Measurements from ENCODE around the gene SH2D5. TPM values are rescaled to one million over a fixed set of nuclear protein-coding genes. Genes with fewer than 3 reads are reported as not detected.

Gene SH2D5
- polyA plus RNA-seq, 1 donor from 2014 or later: 14.1 TPM

- Histone ChIP-seq H3K4me2 (ENCODE audit: low read length) (no peak overlapping the region), H3K4me3 (ENCODE audit: low read length) (no peak overlapping the region), H2AFZ (ENCODE audit: low read depth, low read length) (no peak overlapping the region), H4K20me1 (ENCODE audit: insufficient read depth) (no peaks in the 10 kb centered on the region), H3K27ac (ENCODE audit: low read length) (no peak overlapping the region), H3K9ac (ENCODE audit: low read length) (no peak overlapping the region), H3K36me3 (ENCODE audit: insufficient read depth, low read length) (no peaks in the 10 kb centered on the region), H3K27me3 (ENCODE audit: insufficient read depth, low read depth, low read length) (no peaks in the 10 kb centered on the region), H3K9me2 (ENCODE audit: insufficient read depth, low read length) (no peaks in the 10 kb centered on the region), H3K9me3 (ENCODE audit: low read length) (no peaks in the 10 kb centered on the region), H3F3A (ENCODE audit: insufficient read depth, low read length, poor library complexity, severe bottlenecking) (no peaks in the 10 kb centered on the region), H3K79me2 (replicated peaks; ENCODE audit: insufficient read depth, low read length) (no peaks in the 10 kb centered on the region)
- TF ChIP-seq SMC3 (conservative IDR thresholded peaks at IDR 0.05; ENCODE audit: poor library complexity) (no peak), RAD21 (conservative IDR thresholded peaks at IDR 0.05) (no peak), CTCF (IDR thresholded peaks at IDR 0.05; ENCODE audit: poor library complexity, severe bottlenecking) (no peak), REST (IDR thresholded peaks at IDR 0.05; ENCODE audit: borderline replicate concordance) (no peak), POLR2AphosphoS5 (IDR thresholded peaks at IDR 0.05) (no peak), EZH2 (IDR thresholded peaks at IDR 0.05; ENCODE audit: borderline replicate concordance, insufficient read depth, low read length, poor library complexity, severe bottlenecking) (no peak), MXI1 (conservative IDR thresholded peaks at IDR 0.05; ENCODE audit: poor library complexity, severe bottlenecking) (no peak), TAF1 (IDR thresholded peaks at IDR 0.05; ENCODE audit: low read depth) (no peak)
Observed at GRCh38 chr1:20739225-20739624, 6.7 kb upstream of the SH2D5 start.

- Histone ChIP-seq H3K9me3 (ENCODE audit: low read length) (no peaks in the 10 kb centered on the region), H3K4me3 (ENCODE audit: low read length) (no peak overlapping the region), H3K79me2 (replicated peaks; ENCODE audit: insufficient read depth, low read length) (no peaks in the 10 kb centered on the region), H3K4me2 (ENCODE audit: low read length) (no peak overlapping the region), H2AFZ (ENCODE audit: low read depth, low read length) (no peak overlapping the region), H3K27ac (ENCODE audit: low read length) (no peak overlapping the region), H3K9ac (ENCODE audit: low read length) (no peak overlapping the region), H3K36me3 (ENCODE audit: insufficient read depth, low read length) (no peaks in the 10 kb centered on the region), H4K20me1 (ENCODE audit: insufficient read depth) (no peaks in the 10 kb centered on the region), H3K27me3 (ENCODE audit: insufficient read depth, low read depth, low read length) (peaks cover 11% of the 10 kb centered on the region), H3F3A (ENCODE audit: insufficient read depth, low read length, poor library complexity, severe bottlenecking) (no peaks in the 10 kb centered on the region), H3K9me2 (ENCODE audit: insufficient read depth, low read length) (no peaks in the 10 kb centered on the region)
- no peak for TF ChIP-seq RAD21 (conservative IDR thresholded peaks at IDR 0.05)
- no peak for TF ChIP-seq SMC3 (conservative IDR thresholded peaks at IDR 0.05; ENCODE audit: poor library complexity)
- no peak for TF ChIP-seq POLR2AphosphoS5 (IDR thresholded peaks at IDR 0.05)
- TF ChIP-seq TAF1 (IDR thresholded peaks at IDR 0.05; ENCODE audit: low read depth): no peak
- TF ChIP-seq CTCF (IDR thresholded peaks at IDR 0.05; ENCODE audit: poor library complexity, severe bottlenecking): no peak
- TF ChIP-seq REST (IDR thresholded peaks at IDR 0.05; ENCODE audit: borderline replicate concordance): no peak
- TF ChIP-seq MXI1 (conservative IDR thresholded peaks at IDR 0.05; ENCODE audit: poor library complexity, severe bottlenecking): no peak
- no peak for TF ChIP-seq EP300 (conservative IDR thresholded peaks at IDR 0.05; ENCODE audit: poor library complexity, severe bottlenecking)
- no peak for TF ChIP-seq EZH2 (IDR thresholded peaks at IDR 0.05; ENCODE audit: borderline replicate concordance, insufficient read depth, low read length, poor library complexity, severe bottlenecking)
Observed at GRCh38 chr1:20735581-20736111, 3.1 kb upstream of the SH2D5 start.
